ENCODE measurements around the gene POMC. TPM values are rescaled to one million over a fixed set of nuclear protein-coding genes. Genes with fewer than 3 reads are reported as not detected.
"Not testable (repeated sequence)": the region's sequence is repeated elsewhere in the genome, so short reads cannot be mapped to it uniquely, and the experiment has no call there.

POMC gene
- total RNA-seq (1.5 TPM), polyA plus RNA-seq (4.1 TPM)

- Histone ChIP-seq H3K4me3 (ENCODE audit: low read depth, low read length) (peak within 1 kb of the TSS; percentile 35), H3K27ac (ENCODE audit: low read depth) (no peak within 1 kb of the TSS), H3K36me3 (ENCODE audit: insufficient read depth) (no peaks in the 10 kb centered on the region), H3K4me1 (ENCODE audit: insufficient read depth) (no peaks in the 10 kb centered on the region)
- DNase-seq (ENCODE audit: extremely low spot score): no peak
- 5% methylated on average over 75 of the region's 75 CpGs for WGBS
Measured at GRCh38 chr2:25168256-25169072, at the start of gene POMC. POMC (minus strand) TSS chr2:25168580; CDS start chr2:25164772, 3,808 bp downstream.

- Histone ChIP-seq H3K4me3 (ENCODE audit: low read depth, low read length) (no peak overlapping the region), H3K27ac (ENCODE audit: low read depth) (no peak overlapping the region), H3K4me1 (ENCODE audit: insufficient read depth) (no peaks in the 10 kb centered on the region), H3K36me3 (ENCODE audit: insufficient read depth) (no peaks in the 10 kb centered on the region)
- no peak for DNase-seq (ENCODE audit: extremely low spot score)
- 90% methylated on average over 3 of the region's 3 CpGs for WGBS
Measured at GRCh38 chr2:25218100-25218499, 49.7 kb upstream of the POMC start.

GRCh38 chr2:25215948-25216679 is 47.7 kb upstream of the POMC start:
- no peak for DNase-seq (ENCODE audit: extremely low spot score)
- Histone ChIP-seq H3K36me3 (ENCODE audit: insufficient read depth) (no peaks in the 10 kb centered on the region), H3K4me1 (ENCODE audit: insufficient read depth) (no peaks in the 10 kb centered on the region), H3K4me3 (ENCODE audit: low read depth, low read length) (peak overlapping the region; percentile 64), H3K27ac (ENCODE audit: low read depth) (peak overlapping the region; percentile 76)
- WGBS: 1% methylated on average over 71 of the region's 71 CpGs

- DNase-seq (ENCODE audit: extremely low spot score): no peak
- WGBS: 76% methylated on average over 5 of the region's 5 CpGs
- Histone ChIP-seq H3K4me3 (ENCODE audit: low read depth, low read length) (no peak overlapping the region), H3K27ac (ENCODE audit: low read depth) (peak overlapping the region; percentile 48), H3K36me3 (ENCODE audit: insufficient read depth) (no peaks in the 10 kb centered on the region), H3K4me1 (ENCODE audit: insufficient read depth) (no peaks in the 10 kb centered on the region)
Measured at GRCh38 chr2:25215232-25215631, 46.9 kb upstream of the POMC start.

- H3K27ac ChIP-seq (ENCODE audit: low read depth): no peak overlapping the region
- no peak overlapping the region for H3K4me3 ChIP-seq (ENCODE audit: low read depth, low read length)
- WGBS: 43% methylated on average over 8 of the region's 8 CpGs
- H3K4me1 ChIP-seq (ENCODE audit: insufficient read depth): no peaks in the 10 kb centered on the region
- no peaks in the 10 kb centered on the region for H3K36me3 ChIP-seq (ENCODE audit: insufficient read depth)
- no peak for DNase-seq (ENCODE audit: extremely low spot score)
Measured at GRCh38 chr2:25213229-25213628, 44.8 kb upstream of the POMC start.

GRCh38 chr2:25210923-25211322 is 42.5 kb upstream of the POMC start:
- not testable (repeated sequence) for H3K36me3 ChIP-seq (ENCODE audit: insufficient read depth); H3K4me3 ChIP-seq (ENCODE audit: low read depth, low read length); H3K4me1 ChIP-seq (ENCODE audit: insufficient read depth); H3K27ac ChIP-seq (ENCODE audit: low read depth); DNase-seq (ENCODE audit: extremely low spot score)
- WGBS: 96% methylated on average over 6 of the region's 6 CpGs

GRCh38 chr2:25207078-25207545 is 38.7 kb upstream of the POMC start:
- Histone ChIP-seq H3K4me3 (ENCODE audit: low read depth, low read length) (no peak overlapping the region), H3K36me3 (ENCODE audit: insufficient read depth) (no peaks in the 10 kb centered on the region), H3K4me1 (ENCODE audit: insufficient read depth) (no peaks in the 10 kb centered on the region), H3K27ac (ENCODE audit: low read depth) (no peak overlapping the region)
- WGBS: 67% methylated on average over 5 of the region's 5 CpGs
- DNase-seq (ENCODE audit: extremely low spot score): no peak

- Histone ChIP-seq H3K27ac (ENCODE audit: low read depth) (no peak overlapping the region), H3K4me1 (ENCODE audit: insufficient read depth) (no peaks in the 10 kb centered on the region), H3K36me3 (ENCODE audit: insufficient read depth) (no peaks in the 10 kb centered on the region), H3K4me3 (ENCODE audit: low read depth, low read length) (peak overlapping the region; percentile 21)
- 36% methylated on average over 59 of the region's 59 CpGs for WGBS
- DNase-seq (ENCODE audit: extremely low spot score): no peak
Measured at GRCh38 chr2:25204190-25204838, 35.9 kb upstream of the POMC start.

- H3K27ac ChIP-seq (ENCODE audit: low read depth): no peak overlapping the region
- WGBS: 90% methylated on average over 11 of the region's 11 CpGs
- DNase-seq (ENCODE audit: extremely low spot score): no peak
Measured at GRCh38 chr2:25202275-25202674, 33.9 kb upstream of the POMC start.

GRCh38 chr2:25201794-25202193 is 33.4 kb upstream of the POMC start:
- no peaks in the 10 kb centered on the region for H3K36me3 ChIP-seq (ENCODE audit: insufficient read depth)
- no peak overlapping the region for H3K4me3 ChIP-seq (ENCODE audit: low read depth, low read length)
- H3K4me1 ChIP-seq (ENCODE audit: insufficient read depth): no peaks in the 10 kb centered on the region
- WGBS: 93% methylated on average over 7 of the region's 7 CpGs
- H3K27ac ChIP-seq (ENCODE audit: low read depth): no peak overlapping the region
- no peak for DNase-seq (ENCODE audit: extremely low spot score)

More at GRCh38 chr2:25202275-25202674, 33.9 kb upstream of the POMC start:
- Histone ChIP-seq H3K36me3 (ENCODE audit: insufficient read depth) (no peaks in the 10 kb centered on the region), H3K4me3 (ENCODE audit: low read depth, low read length) (no peak overlapping the region), H3K4me1 (ENCODE audit: insufficient read depth) (no peaks in the 10 kb centered on the region)

- H3K36me3 ChIP-seq (ENCODE audit: insufficient read depth): no peaks in the 10 kb centered on the region
- no peak for DNase-seq (ENCODE audit: extremely low spot score)
- WGBS: 80% methylated on average over 6 of the region's 6 CpGs
- H3K27ac ChIP-seq (ENCODE audit: low read depth): no peak overlapping the region
- no peaks in the 10 kb centered on the region for H3K4me1 ChIP-seq (ENCODE audit: insufficient read depth)
- H3K4me3 ChIP-seq (ENCODE audit: low read depth, low read length): no peak overlapping the region
Measured at GRCh38 chr2:25201265-25201664, 32.9 kb upstream of the POMC start.

GRCh38 chr2:25198576-25198975 is 30.2 kb upstream of the POMC start:
- Histone ChIP-seq H3K4me3 (ENCODE audit: low read depth, low read length) (no peak overlapping the region), H3K36me3 (ENCODE audit: insufficient read depth) (no peaks in the 10 kb centered on the region), H3K27ac (ENCODE audit: low read depth) (no peak overlapping the region), H3K4me1 (ENCODE audit: insufficient read depth) (no peaks in the 10 kb centered on the region)
- 65% methylated on average over 5 of the region's 5 CpGs for WGBS
- DNase-seq (ENCODE audit: extremely low spot score): no peak

- Histone ChIP-seq H3K36me3 (ENCODE audit: insufficient read depth) (no peaks in the 10 kb centered on the region), H3K27ac (ENCODE audit: low read depth) (no peak overlapping the region), H3K4me3 (ENCODE audit: low read depth, low read length) (no peak overlapping the region), H3K4me1 (ENCODE audit: insufficient read depth) (no peaks in the 10 kb centered on the region)
- DNase-seq (ENCODE audit: extremely low spot score): no peak
- 55% methylated on average over 4 of the region's 4 CpGs for WGBS
Measured at GRCh38 chr2:25198209-25198525, 29.8 kb upstream of the POMC start.
